ENCODE measurements around the gene APBA1. TPM values are rescaled to one million over a fixed set of nuclear protein-coding genes. Genes with fewer than 3 reads are reported as not detected.

APBA1 gene
- total and polyA plus RNA-seq, 2 donors (not counting 1 experiment from before 2014, with no cell fraction given) = 0.01 to 0.05 TPM

DNA sequence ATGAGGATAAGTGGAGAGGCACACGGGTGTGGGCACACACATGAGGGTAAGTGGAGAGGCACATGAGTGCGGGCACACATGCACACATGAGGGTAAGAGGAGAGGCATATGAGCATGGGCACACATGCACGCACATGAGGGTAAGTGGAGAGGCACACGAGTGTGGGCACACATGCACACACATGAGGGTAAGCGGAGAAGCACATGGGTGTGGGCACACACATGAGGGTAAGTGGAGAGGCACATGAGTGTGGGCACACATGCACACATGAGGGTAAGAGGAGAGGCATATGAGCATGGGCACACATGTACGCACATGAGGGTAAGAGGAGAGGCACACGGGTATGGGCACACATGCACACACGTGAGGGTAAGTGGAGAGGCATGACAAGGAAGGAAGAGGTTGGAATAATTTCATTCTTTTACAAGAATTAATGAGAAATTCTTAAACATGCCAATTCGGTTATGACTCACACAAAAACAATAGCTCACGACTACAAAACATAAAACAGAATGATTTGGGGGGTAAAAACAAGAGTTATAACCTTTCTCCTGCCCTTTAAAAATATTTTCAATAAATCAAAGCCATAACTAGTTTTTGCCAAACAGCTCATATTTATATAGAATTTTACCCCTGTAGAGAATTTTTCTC lies 67.5 kb downstream of the APBA1 start:
- Mint-ChIP-seq H3K4me1 (no peaks in the 10 kb centered on the region), H3K9me3 (ENCODE audit: insufficient read depth) (no peaks in the 10 kb centered on the region), H3K27ac (no peak overlapping the region), H3K4me3 (no peak overlapping the region), H3K27me3 (peaks cover 3% of the 10 kb centered on the region)
- H3K9ac ChIP-seq (ENCODE audit: low read length) = no peak overlapping the region
- DNase-seq (no peak), ATAC-seq (ENCODE audit: low read depth) (no peak)
- H3K4me2 ChIP-seq (replicated peaks; ENCODE audit: low read depth, low read length, poor library complexity, severe bottlenecking) = no peak overlapping the region
- intact Hi-C loops (cut with micrococcal nuclease) = no loop called here
- no peaks in the 10 kb centered on the region for H3K79me2 ChIP-seq (ENCODE audit: control insufficient read depth, insufficient read depth, low read length)
- H2AFZ ChIP-seq (ENCODE audit: insufficient read depth, low read depth, low read length, poor library complexity, severe bottlenecking) = no peak overlapping the region
- no peaks in the 10 kb centered on the region for H3K36me3 ChIP-seq (replicated peaks in 1 of 2; ENCODE audit: control extremely low read depth in 1 of 2, control insufficient read depth in 1 of 2, extremely low read depth in 1 of 2, insufficient read depth in 2 of 2, low read length in 1 of 2)
- no peaks in the 10 kb centered on the region for H3K9me3 ChIP-seq (ENCODE audit: control extremely low read depth in 1 of 3, control insufficient read depth in 2 of 3, insufficient read depth in 1 of 3, low read length in 2 of 3)
- WGBS (ENCODE audit: insufficient coverage) = 90% methylated on average over 4 of the region's 10 CpGs
- no peaks in the 10 kb centered on the region for H3K27me3 ChIP-seq (replicated peaks in 1 of 4; ENCODE audit: control extremely low read depth in 1 of 4, control insufficient read depth in 3 of 4, insufficient read depth in 4 of 4, low read length in 3 of 4)
- ChIA-PET POLR2A (no interaction called here), CTCF (no interaction called here)
- no peaks in the 10 kb centered on the region for H3K4me1 ChIP-seq (ENCODE audit: control insufficient read depth in 2 of 2, insufficient read depth in 2 of 2, low read length in 2 of 2)
- H4K20me1 ChIP-seq (ENCODE audit: control insufficient read depth, insufficient read depth, low read length, poor library complexity, severe bottlenecking) = no peaks in the 10 kb centered on the region
- no peak overlapping the region for H3K4me3 ChIP-seq (ENCODE audit: control extremely low read depth in 1 of 5, extremely low read depth in 1 of 5, insufficient read depth in 1 of 5, low read depth in 2 of 5, low read length in 4 of 5)
- no peak overlapping the region for H3K27ac ChIP-seq (ENCODE audit: low read length in 2 of 2)
- TF ChIP-seq, protein P1, sequence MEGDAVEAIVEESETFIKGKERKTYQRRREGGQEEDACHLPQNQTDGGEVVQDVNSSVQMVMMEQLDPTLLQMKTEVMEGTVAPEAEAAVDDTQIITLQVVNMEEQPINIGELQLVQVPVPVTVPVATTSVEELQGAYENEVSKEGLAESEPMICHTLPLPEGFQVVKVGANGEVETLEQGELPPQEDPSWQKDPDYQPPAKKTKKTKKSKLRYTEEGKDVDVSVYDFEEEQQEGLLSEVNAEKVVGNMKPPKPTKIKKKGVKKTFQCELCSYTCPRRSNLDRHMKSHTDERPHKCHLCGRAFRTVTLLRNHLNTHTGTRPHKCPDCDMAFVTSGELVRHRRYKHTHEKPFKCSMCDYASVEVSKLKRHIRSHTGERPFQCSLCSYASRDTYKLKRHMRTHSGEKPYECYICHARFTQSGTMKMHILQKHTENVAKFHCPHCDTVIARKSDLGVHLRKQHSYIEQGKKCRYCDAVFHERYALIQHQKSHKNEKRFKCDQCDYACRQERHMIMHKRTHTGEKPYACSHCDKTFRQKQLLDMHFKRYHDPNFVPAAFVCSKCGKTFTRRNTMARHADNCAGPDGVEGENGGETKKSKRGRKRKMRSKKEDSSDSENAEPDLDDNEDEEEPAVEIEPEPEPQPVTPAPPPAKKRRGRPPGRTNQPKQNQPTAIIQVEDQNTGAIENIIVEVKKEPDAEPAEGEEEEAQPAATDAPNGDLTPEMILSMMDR (IDR thresholded peaks at IDR 0.05) = no peak
- no peak for TF ChIP-seq EZH2 (IDR thresholded peaks at IDR 0.05; ENCODE audit: borderline replicate concordance, insufficient read depth, low read depth, low read length, poor library complexity, severe bottlenecking)

DNA sequence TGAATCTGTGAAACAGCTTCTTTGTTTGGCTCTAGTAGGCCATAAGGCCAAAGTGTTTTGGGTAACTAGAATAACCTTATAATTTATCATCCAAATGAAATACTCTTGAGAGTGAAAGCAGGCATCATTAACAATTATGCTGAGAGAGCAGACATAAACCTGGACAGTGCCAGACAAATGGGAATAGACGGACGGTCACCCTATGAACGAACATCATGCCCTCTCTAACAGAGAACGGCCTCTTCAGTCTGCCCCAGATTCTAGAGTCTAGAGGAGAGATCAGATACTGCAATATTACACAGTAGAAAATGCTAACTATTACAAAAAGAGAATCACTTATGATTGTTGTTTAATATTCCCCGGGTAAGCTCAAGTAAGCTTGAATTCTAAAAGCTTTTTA lies 68.5 kb downstream of the APBA1 start:
- no CpG with 5 or more reads among the region's 5 CpGs for WGBS (ENCODE audit: insufficient coverage)
- H3K27ac ChIP-seq (ENCODE audit: low read length in 2 of 2) = no peak overlapping the region
- H3K4me1 ChIP-seq (ENCODE audit: control insufficient read depth in 2 of 2, insufficient read depth in 2 of 2, low read length in 2 of 2) = no peaks in the 10 kb centered on the region
- H3K9me3 ChIP-seq (ENCODE audit: control extremely low read depth in 1 of 3, control insufficient read depth in 2 of 3, insufficient read depth in 1 of 3, low read length in 2 of 3) = no peaks in the 10 kb centered on the region
- no peak overlapping the region for H3K9ac ChIP-seq (ENCODE audit: low read length)
- DNase-seq = no peak
- no peaks in the 10 kb centered on the region for H3K27me3 ChIP-seq (replicated peaks in 1 of 4; ENCODE audit: control extremely low read depth in 1 of 4, control insufficient read depth in 3 of 4, insufficient read depth in 4 of 4, low read length in 3 of 4)
- H3K27me3 Mint-ChIP-seq = no peaks in the 10 kb centered on the region
- no peaks in the 10 kb centered on the region for H3K36me3 ChIP-seq (replicated peaks in 1 of 2; ENCODE audit: control extremely low read depth in 1 of 2, control insufficient read depth in 1 of 2, extremely low read depth in 1 of 2, insufficient read depth in 2 of 2, low read length in 1 of 2)
- no peak overlapping the region for H3K4me3 ChIP-seq (ENCODE audit: control extremely low read depth in 1 of 5, extremely low read depth in 1 of 5, insufficient read depth in 1 of 5, low read depth in 2 of 5, low read length in 4 of 5)
- no peak overlapping the region for H3K4me2 ChIP-seq (replicated peaks; ENCODE audit: low read depth, low read length, poor library complexity, severe bottlenecking)
- no peaks in the 10 kb centered on the region for H4K20me1 ChIP-seq (ENCODE audit: control insufficient read depth, insufficient read depth, low read length, poor library complexity, severe bottlenecking)
- POLR2A ChIA-PET = no interaction called here
- H2AFZ ChIP-seq (ENCODE audit: insufficient read depth, low read depth, low read length, poor library complexity, severe bottlenecking) = no peak overlapping the region
- CTCF ChIA-PET = no interaction called here
- H3K79me2 ChIP-seq (ENCODE audit: control insufficient read depth, insufficient read depth, low read length) = no peaks in the 10 kb centered on the region
- no peak for ATAC-seq (ENCODE audit: low read depth)
- intact Hi-C loops (cut with micrococcal nuclease) = no loop called here
- TF ChIP-seq, protein P1 (IDR thresholded peaks at IDR 0.05) = no peak
- no peak for TF ChIP-seq EZH2 (IDR thresholded peaks at IDR 0.05; ENCODE audit: borderline replicate concordance, insufficient read depth, low read depth, low read length, poor library complexity, severe bottlenecking)
- H3K9me3 Mint-ChIP-seq (ENCODE audit: insufficient read depth) = no peaks in the 10 kb centered on the region
- no peak overlapping the region for H3K4me3 Mint-ChIP-seq
- no peak overlapping the region for H3K27ac Mint-ChIP-seq
- no peaks in the 10 kb centered on the region for H3K4me1 Mint-ChIP-seq

Data from B cell (primary cell).